ENCODE results near the gene NDUFS5. TPM values are rescaled to one million over a fixed set of nuclear protein-coding genes. Genes with fewer than 3 reads are reported as not detected.
"Not testable (repeated sequence)": the region's sequence is repeated elsewhere in the genome, so short reads cannot be mapped to it uniquely, and the experiment has no call there.

NDUFS5 gene
- total RNA-seq, 1 donor from 2014 or later, result 79.3 TPM

DNA sequence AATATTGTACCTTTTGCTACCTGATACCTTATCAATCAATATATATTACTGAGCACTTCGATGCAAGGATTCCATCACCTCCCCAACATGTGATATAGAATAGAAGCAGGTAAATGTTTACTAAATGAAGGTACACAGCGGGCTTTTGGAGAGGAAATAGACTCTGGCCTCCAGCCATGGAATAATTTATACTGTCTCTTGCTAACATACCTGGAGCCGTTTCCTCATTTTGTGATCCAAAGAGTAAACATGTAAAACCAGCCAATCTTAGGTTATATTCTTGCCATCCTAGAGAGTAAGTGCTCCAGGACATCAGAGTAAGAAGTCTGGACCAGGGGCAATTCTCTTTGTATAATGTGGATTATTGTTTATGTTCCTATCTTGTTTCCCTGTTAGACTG lies 39.4 kb downstream of the NDUFS5 start:
- no peaks in the 10 kb centered on the region for H3K9me3 Mint-ChIP-seq
- CTCF ChIA-PET, result no interaction called here
- POLR2A ChIA-PET, result no interaction called here
- DNase-seq (no peak), ATAC-seq (ENCODE audit: low read depth) (no peak)
- H3K4me1 Mint-ChIP-seq, result peaks cover 6% of the 10 kb centered on the region
- TF ChIP-seq, protein P1, sequence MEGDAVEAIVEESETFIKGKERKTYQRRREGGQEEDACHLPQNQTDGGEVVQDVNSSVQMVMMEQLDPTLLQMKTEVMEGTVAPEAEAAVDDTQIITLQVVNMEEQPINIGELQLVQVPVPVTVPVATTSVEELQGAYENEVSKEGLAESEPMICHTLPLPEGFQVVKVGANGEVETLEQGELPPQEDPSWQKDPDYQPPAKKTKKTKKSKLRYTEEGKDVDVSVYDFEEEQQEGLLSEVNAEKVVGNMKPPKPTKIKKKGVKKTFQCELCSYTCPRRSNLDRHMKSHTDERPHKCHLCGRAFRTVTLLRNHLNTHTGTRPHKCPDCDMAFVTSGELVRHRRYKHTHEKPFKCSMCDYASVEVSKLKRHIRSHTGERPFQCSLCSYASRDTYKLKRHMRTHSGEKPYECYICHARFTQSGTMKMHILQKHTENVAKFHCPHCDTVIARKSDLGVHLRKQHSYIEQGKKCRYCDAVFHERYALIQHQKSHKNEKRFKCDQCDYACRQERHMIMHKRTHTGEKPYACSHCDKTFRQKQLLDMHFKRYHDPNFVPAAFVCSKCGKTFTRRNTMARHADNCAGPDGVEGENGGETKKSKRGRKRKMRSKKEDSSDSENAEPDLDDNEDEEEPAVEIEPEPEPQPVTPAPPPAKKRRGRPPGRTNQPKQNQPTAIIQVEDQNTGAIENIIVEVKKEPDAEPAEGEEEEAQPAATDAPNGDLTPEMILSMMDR (IDR thresholded peaks at IDR 0.05), result no peak
- no peak overlapping the region for H3K4me3 Mint-ChIP-seq
- intact Hi-C loops (cut with micrococcal nuclease), result no loop called here
- no peaks in the 10 kb centered on the region for H3K27me3 Mint-ChIP-seq
- H3K27ac Mint-ChIP-seq, result no peak overlapping the region
- no peaks in the 10 kb centered on the region for H3K36me3 Mint-ChIP-seq (ENCODE audit: low read depth)

DNA sequence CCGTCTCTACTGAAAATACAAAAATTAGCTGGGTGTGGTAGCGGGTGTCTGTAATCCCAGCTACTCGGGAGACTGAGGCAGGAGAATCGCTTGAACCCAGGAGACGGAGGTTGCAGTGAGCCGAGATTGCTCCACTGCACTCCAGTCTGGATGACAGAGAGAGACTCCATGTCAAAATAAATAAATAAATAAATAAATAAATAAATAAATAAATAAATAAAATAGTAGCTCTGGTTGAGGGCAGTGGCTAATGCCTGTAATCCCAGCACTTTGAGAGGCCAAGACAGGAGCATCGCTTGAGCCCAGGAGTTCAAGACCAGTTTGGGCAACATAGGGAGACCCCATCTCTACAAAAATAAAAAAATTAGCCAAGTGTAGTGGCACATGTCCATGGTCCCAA lies 42.1 kb downstream of the NDUFS5 start:
- not testable (repeated sequence) for H3K4me1 Mint-ChIP-seq

DNA sequence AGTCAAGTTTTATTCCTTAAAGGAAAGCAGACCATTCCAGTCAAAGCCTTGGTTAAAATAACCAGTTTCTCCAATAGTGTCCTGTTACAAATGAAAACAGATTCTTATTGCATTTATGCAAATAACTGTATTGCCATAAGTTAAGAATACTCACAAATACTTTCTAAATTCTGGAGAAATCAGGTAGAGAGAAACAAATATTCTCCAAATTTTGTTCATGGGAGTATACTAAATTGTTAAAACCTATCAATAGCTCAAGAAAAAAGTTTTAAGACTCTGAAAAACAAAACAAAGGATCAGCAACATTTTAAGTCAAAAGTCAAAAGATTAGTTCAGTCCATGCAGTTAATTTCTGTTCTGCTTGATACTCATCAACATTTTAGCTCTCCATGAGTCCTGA lies 45.4 kb downstream of the NDUFS5 start:
- H3K36me3 Mint-ChIP-seq (ENCODE audit: low read depth); DNase-seq; H3K4me3 Mint-ChIP-seq; intact Hi-C loops (cut with micrococcal nuclease); CTCF ChIA-PET; H3K4me1 Mint-ChIP-seq; H3K27ac Mint-ChIP-seq; H3K9me3 Mint-ChIP-seq; H3K27me3 Mint-ChIP-seq; ATAC-seq (ENCODE audit: low read depth); POLR2A ChIA-PET: not testable (repeated sequence)

More for the DNA sequence above, 42.1 kb downstream of the NDUFS5 start:
- H3K27ac Mint-ChIP-seq; DNase-seq; H3K27me3 Mint-ChIP-seq; ATAC-seq (ENCODE audit: low read depth); H3K9me3 Mint-ChIP-seq; intact Hi-C loops (cut with micrococcal nuclease); POLR2A ChIA-PET; H3K36me3 Mint-ChIP-seq (ENCODE audit: low read depth); CTCF ChIA-PET; H3K4me3 Mint-ChIP-seq: not testable (repeated sequence)

DNA sequence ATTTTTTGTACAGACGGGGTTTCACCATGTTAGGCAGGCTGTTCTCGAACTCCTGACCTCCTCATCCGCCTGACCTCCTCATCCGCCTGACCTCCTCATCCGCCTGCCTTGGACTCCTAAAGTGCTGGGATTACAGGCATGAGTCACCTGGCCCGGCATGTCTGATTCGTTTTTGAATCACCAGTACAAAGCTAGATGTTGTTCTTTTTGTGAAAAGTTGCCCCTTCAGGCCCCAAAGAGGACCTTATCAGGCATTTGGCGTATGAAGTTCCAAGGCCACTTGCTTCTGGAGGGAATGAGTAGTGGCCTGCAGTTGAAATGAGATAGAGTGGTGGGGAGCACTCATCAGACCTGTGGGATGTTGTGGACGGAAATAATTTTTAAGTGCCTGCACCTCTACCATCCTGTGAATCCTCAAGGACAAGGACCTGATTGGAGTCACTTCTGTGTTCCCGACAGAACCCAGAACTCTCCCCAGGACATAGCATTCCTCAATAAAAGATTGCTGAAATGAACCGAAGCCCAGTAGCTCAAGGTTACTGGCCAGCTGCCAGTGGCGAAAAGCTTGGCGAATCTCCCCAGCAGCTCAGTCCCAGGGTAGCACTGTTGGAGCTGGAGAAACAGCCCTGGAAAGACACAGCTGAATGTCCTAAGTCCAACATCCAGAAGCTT lies 50.1 kb downstream of the NDUFS5 start:
- H3K27me3 Mint-ChIP-seq, result peaks cover 11% of the 10 kb centered on the region
- no peak overlapping the region for H3K27ac Mint-ChIP-seq
- no peaks in the 10 kb centered on the region for H3K36me3 Mint-ChIP-seq (ENCODE audit: low read depth)
- CTCF ChIA-PET, result no interaction called here
- TF ChIP-seq, protein P1 (IDR thresholded peaks at IDR 0.05), result no peak
- intact Hi-C loops (cut with micrococcal nuclease), result no loop called here
- H3K4me1 Mint-ChIP-seq, result peaks cover 6% of the 10 kb centered on the region
- DNase-seq (no peak), ATAC-seq (ENCODE audit: low read depth) (no peak)
- H3K4me3 Mint-ChIP-seq, result no peak overlapping the region
- peaks cover 2% of the 10 kb centered on the region for H3K9me3 Mint-ChIP-seq
- POLR2A ChIA-PET, result no interaction called here

DNA sequence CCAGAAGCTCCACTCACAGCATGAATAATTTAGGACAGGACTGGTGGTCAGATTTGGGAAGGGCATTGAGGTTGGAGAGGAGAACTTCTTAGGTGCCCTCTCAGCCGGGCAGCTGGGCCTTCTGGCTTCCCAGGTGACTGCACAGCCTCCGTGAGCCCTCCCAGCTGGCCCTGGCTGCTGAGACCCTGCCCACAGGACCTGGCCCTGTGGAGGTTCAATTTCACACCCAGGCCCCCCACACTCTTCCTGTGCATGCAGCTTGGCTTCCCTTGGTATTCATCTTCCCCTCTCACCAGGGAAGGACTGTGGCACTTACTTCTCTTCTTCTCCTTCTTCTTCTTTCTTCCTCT lies 50.6 kb downstream of the NDUFS5 start:
- no peak for ATAC-seq (ENCODE audit: low read depth)
- DNase-seq, result no peak
- no peak overlapping the region for H3K4me3 Mint-ChIP-seq
- peaks cover 11% of the 10 kb centered on the region for H3K27me3 Mint-ChIP-seq
- H3K9me3 Mint-ChIP-seq, result peaks cover 1% of the 10 kb centered on the region
- POLR2A ChIA-PET, result no interaction called here
- TF ChIP-seq, protein P1 (IDR thresholded peaks at IDR 0.05), result no peak
- H3K36me3 Mint-ChIP-seq (ENCODE audit: low read depth), result no peaks in the 10 kb centered on the region
- peaks cover 6% of the 10 kb centered on the region for H3K4me1 Mint-ChIP-seq
- H3K27ac Mint-ChIP-seq, result no peak overlapping the region
- intact Hi-C loops (cut with micrococcal nuclease), result no loop called here
- CTCF ChIA-PET, result no interaction called here

DNA sequence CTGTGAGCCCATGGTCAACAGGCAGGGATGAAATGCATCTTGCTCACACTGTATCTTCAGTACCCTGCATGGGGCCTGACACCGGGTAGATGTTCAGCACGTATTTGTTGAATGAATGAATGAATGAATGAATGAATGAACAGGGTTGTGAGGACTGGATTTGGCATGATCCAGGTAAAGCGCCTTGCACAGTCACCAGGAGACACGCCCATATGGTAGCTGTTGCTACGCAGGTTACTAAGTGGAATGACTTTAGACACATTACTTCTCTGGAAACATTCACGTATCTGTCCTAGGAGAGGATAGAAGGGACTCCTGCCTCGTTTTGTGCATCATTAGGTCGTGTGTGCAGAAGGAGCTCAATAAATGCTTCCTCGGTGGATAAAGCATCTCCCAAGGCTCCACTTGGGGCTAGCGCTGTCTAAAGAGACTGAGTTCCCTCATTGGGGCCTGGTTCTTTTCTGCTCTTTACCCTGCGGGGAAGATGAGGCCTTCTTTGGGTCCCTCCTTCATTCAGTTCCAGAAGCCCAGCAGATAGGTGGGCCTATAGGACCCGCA lies 54.2 kb downstream of the NDUFS5 start:
- ATAC-seq (ENCODE audit: low read depth) (no peak), DNase-seq (no peak)
- CTCF ChIA-PET, result interaction anchor here (1.1 kb wide), 1 partner anchor 13 kb away, joined by 3 read pairs; no protein-coding TSS in a partner anchor
- POLR2A ChIA-PET, result interaction anchor here (0.6 kb wide), 1 partner anchor 206 kb away, joined by 3 read pairs; no protein-coding TSS in a partner anchor
- peak overlapping the region; percentile 64 for H3K4me3 Mint-ChIP-seq
- TF ChIP-seq, protein P1 (IDR thresholded peaks at IDR 0.05), result no peak
- no peak overlapping the region for H3K27ac Mint-ChIP-seq
- intact Hi-C loops (cut with micrococcal nuclease), result no loop called here
- no peaks in the 10 kb centered on the region for H3K36me3 Mint-ChIP-seq (ENCODE audit: low read depth)
- peaks cover 8% of the 10 kb centered on the region for H3K4me1 Mint-ChIP-seq
- H3K9me3 Mint-ChIP-seq, result no peaks in the 10 kb centered on the region
- H3K27me3 Mint-ChIP-seq, result peaks cover 22% of the 10 kb centered on the region

All from activated B cell treated with CpG ODN at 0.5 μM for 24 hours (primary cell).